Fibroblast of the aortic adventitia (primary cell): Measurements from ENCODE around the gene SOX6. TPM values are rescaled to one million over a fixed set of nuclear protein-coding genes. Genes with fewer than 3 reads are reported as not detected.

ENCODE experiments used
- DNase-seq: peaks from one replicate; pipeline ENCODE4 v3.0.0-alpha.2; 2010; ENCODE audit warnings: low read depth
- H3K4me3 ChIP-seq: 2 replicates; pipeline ENCODE4 v1.5.1; 2011; ENCODE audit warnings: low read depth, mild to moderate bottlenecking, control low read depth, low read length, moderate library complexity
- CTCF ChIP-seq: IDR thresholded peaks from 2 replicates; pipeline ENCODE4 v1.5.1; 2011; ENCODE audit warnings: mild to moderate bottlenecking, low read length, control low read depth, inconsistent platforms; ENCODE audit not compliant: insufficient read depth
- total RNA-seq: library from RNA; depleted of rRNA; stranded (reverse); fragments of >200 nt; gene quantifications from 2 replicates; pipeline ENCODE4 v1.2.3, GENCODE V29; 2012; ENCODE audit warnings: low replicate concordance

SOX6 gene
- total RNA-seq, 1 donor: 0.36 TPM

GRCh38 chr11:15918674-15919073, 437.7 kb downstream of the SOX6 start:
- no peak for DNase-seq
- no peak overlapping the region for H3K4me3 ChIP-seq
- TF ChIP-seq CTCF: no peak

- DNase-seq: no peak
- TF ChIP-seq CTCF: no peak
- H3K4me3 ChIP-seq: no peak overlapping the region
These were observed 438.1 kb downstream of the SOX6 start for GRCh38 chr11:15918212-15918611.
